Natural killer cell (primary cell): ENCODE data around the gene UNC13D. TPM values are rescaled to one million over a fixed set of nuclear protein-coding genes. Genes with fewer than 3 reads are reported as not detected.

Source experiments
- ATAC-seq, 3 donors: fragments of 150-1000 bp in 2 of 3; fragments of 200-7000 bp in 1 of 3; cut with Tn5 transposase; 1 replicate in 1 of 3; 2 replicates in 2 of 3; pipeline ENCODE4 v1.10.0; 2021; ENCODE audit warnings: mild to moderate bottlenecking in 2 of 3, moderate library complexity in 2 of 3
- DNase-seq, 2 donors: peaks; one replicate each; pipeline versions ENCODE4 v3.0.0 to v3.0.0-alpha.2; 2013 to 2021; ENCODE audit warnings: mixed read lengths in 1 of 2
- H3K27ac ChIP-seq: one replicate; pipeline ENCODE4 v1.5.1; 2013; ENCODE audit warnings: mild to moderate bottlenecking, low read length
- H3K27me3 ChIP-seq: one replicate; pipeline ENCODE4 v1.6.1; 2013; ENCODE audit warnings: low read length; ENCODE audit not compliant: control insufficient read depth, insufficient read depth
- H3K36me3 ChIP-seq: one replicate; pipeline ENCODE4 v1.6.1; 2013; ENCODE audit warnings: low read length; ENCODE audit not compliant: control insufficient read depth, insufficient read depth
- H3K4me1 ChIP-seq: one replicate; pipeline ENCODE4 v1.6.1; 2013; ENCODE audit warnings: low read length; ENCODE audit not compliant: control insufficient read depth, insufficient read depth
- H3K4me3 ChIP-seq: one replicate; pipeline ENCODE4 v1.5.1; 2013; ENCODE audit warnings: low read length
- H3K9me3 ChIP-seq: one replicate; pipeline ENCODE4 v1.6.1; 2013; ENCODE audit warnings: low read length; ENCODE audit not compliant: control insufficient read depth, insufficient read depth
- H3K27ac Mint-ChIP-seq, 2 donors: one replicate each; pipeline ENCODE4 v1.8.0; 2022; ENCODE audit warnings: mild to moderate bottlenecking in 2 of 2, mixed read lengths in 2 of 2, moderate library complexity in 1 of 2
- H3K27me3 Mint-ChIP-seq, 2 donors: one replicate each; pipeline ENCODE4 v1.8.0; 2022; ENCODE audit warnings: low read depth in 2 of 2, mixed read lengths in 2 of 2
- H3K36me3 Mint-ChIP-seq: one replicate; pipeline ENCODE4 v1.8.0; 2022; ENCODE audit warnings: mixed read lengths
- H3K4me1 Mint-ChIP-seq, 2 donors: one replicate each; pipeline ENCODE4 v1.8.0; 2022; ENCODE audit warnings: mixed read lengths in 2 of 2
- H3K4me3 Mint-ChIP-seq: one replicate; pipeline ENCODE4 v1.8.0; 2022; ENCODE audit warnings: mild to moderate bottlenecking, moderate library complexity, mixed read lengths
- H3K9me3 Mint-ChIP-seq, 2 donors: one replicate each; pipeline ENCODE4 v1.8.0; 2022; ENCODE audit warnings: mixed read lengths in 2 of 2
- CTCF ChIP-seq: fragments of 200-600 bp; IDR thresholded peaks from one replicate; pipeline ENCODE4 v1.8.0; 2022; ENCODE audit warnings: antibody characterized with exemption
- WGBS: methylation state at CpG from one replicate; pipeline ENCODE4 v1.1.7; 2013; ENCODE audit warnings: missing lambda C conversion rate; ENCODE audit not compliant: insufficient coverage; 5-methylcytosine and 5-hydroxymethylcytosine counted together
- intact Hi-C: fragments of 100-400 bp; cut with micrococcal nuclease; formaldehyde crosslinking; loops from one replicate; pipeline ENCODE4 v1.14.2; 2022
- total RNA-seq, 4 donors: library from RNA; stranded (reverse); fragments of 120-200 nt in 1 of 4; gene quantifications; one replicate each; pipeline versions ENCODE4 v1.2.3 to v1.2.4, GENCODE V29; 2013 to 2022

UNC13D gene
- total RNA-seq, 3 donors from 2014 or later (not counting 1 experiment from before 2014, with no cell fraction given), result 269 to 279 (median 277) TPM

- no peaks in the 10 kb centered on the region for H3K27me3 ChIP-seq
- intact Hi-C loops, result no loop called here
- Mint-ChIP-seq H3K27ac (no peak overlapping the region), H3K4me3 (no peak overlapping the region), H3K4me1 (no peaks in the 10 kb centered on the region), H3K36me3 (no peaks in the 10 kb centered on the region), H3K9me3 (no peaks in the 10 kb centered on the region), H3K27me3 (no peaks in the 10 kb centered on the region)
- no peak for DNase-seq
- no peak overlapping the region for H3K27ac ChIP-seq
- no peak for TF ChIP-seq CTCF
- peaks cover 77% of the 10 kb centered on the region for H3K36me3 ChIP-seq
- H3K9me3 ChIP-seq, result no peaks in the 10 kb centered on the region
- no peak for ATAC-seq
- no peaks in the 10 kb centered on the region for H3K4me1 ChIP-seq
- no peak overlapping the region for H3K4me3 ChIP-seq
- 95% methylated on average over 3 of the region's 3 CpGs for WGBS
These were observed 28.8 kb downstream of the UNC13D start for GRCh38 chr17:75815399-75815798.

- 97% methylated on average over 13 of the region's 13 CpGs for WGBS
- H3K27ac ChIP-seq, result no peak overlapping the region
- peaks cover 77% of the 10 kb centered on the region for H3K36me3 ChIP-seq
- no peaks in the 10 kb centered on the region for H3K4me1 ChIP-seq
- no peaks in the 10 kb centered on the region for H3K36me3 Mint-ChIP-seq
- H3K4me3 Mint-ChIP-seq, result no peak overlapping the region
- DNase-seq (no peak), ATAC-seq (no peak)
- H3K27ac Mint-ChIP-seq, result no peak overlapping the region
- no peak overlapping the region for H3K4me3 ChIP-seq
- H3K27me3 ChIP-seq, result no peaks in the 10 kb centered on the region
- intact Hi-C loops, result no loop called here
- H3K9me3 Mint-ChIP-seq, result no peaks in the 10 kb centered on the region
- no peaks in the 10 kb centered on the region for H3K4me1 Mint-ChIP-seq
- no peaks in the 10 kb centered on the region for H3K27me3 Mint-ChIP-seq
- no peaks in the 10 kb centered on the region for H3K9me3 ChIP-seq
- TF ChIP-seq CTCF, result no peak
These were observed 29.3 kb downstream of the UNC13D start for GRCh38 chr17:75814900-75815373.

GRCh38 chr17:75814021-75814395 is 30.2 kb downstream of the UNC13D start:
- WGBS, result 82% methylated on average over 6 of the region's 6 CpGs
- Mint-ChIP-seq H3K9me3 (no peaks in the 10 kb centered on the region), H3K4me3 (no peak overlapping the region), H3K27me3 (no peaks in the 10 kb centered on the region), H3K36me3 (no peaks in the 10 kb centered on the region), H3K4me1 (no peaks in the 10 kb centered on the region), H3K27ac (no peak overlapping the region)
- DNase-seq (no peak), ATAC-seq (no peak)
- Histone ChIP-seq H3K9me3 (no peaks in the 10 kb centered on the region), H3K27ac (no peak overlapping the region), H3K4me1 (no peaks in the 10 kb centered on the region), H3K36me3 (peaks cover 72% of the 10 kb centered on the region), H3K27me3 (no peaks in the 10 kb centered on the region), H3K4me3 (no peak overlapping the region)
- intact Hi-C loops, result no loop called here
- TF ChIP-seq CTCF, result no peak
